GM21529 (cell line): ENCODE measurements around the gene CDH4.
"Not testable (repeated sequence)": the region's sequence is repeated elsewhere in the genome, so short reads cannot be mapped to it uniquely, and the experiment has no call there.

Experiments
- ATAC-seq: cut with Tn5 transposase; IDR thresholded peaks from one replicate; pipeline ENCODE4 v1.9.1; 2021; ENCODE audit not compliant: unreplicated experiment

Gene CDH4

DNA sequence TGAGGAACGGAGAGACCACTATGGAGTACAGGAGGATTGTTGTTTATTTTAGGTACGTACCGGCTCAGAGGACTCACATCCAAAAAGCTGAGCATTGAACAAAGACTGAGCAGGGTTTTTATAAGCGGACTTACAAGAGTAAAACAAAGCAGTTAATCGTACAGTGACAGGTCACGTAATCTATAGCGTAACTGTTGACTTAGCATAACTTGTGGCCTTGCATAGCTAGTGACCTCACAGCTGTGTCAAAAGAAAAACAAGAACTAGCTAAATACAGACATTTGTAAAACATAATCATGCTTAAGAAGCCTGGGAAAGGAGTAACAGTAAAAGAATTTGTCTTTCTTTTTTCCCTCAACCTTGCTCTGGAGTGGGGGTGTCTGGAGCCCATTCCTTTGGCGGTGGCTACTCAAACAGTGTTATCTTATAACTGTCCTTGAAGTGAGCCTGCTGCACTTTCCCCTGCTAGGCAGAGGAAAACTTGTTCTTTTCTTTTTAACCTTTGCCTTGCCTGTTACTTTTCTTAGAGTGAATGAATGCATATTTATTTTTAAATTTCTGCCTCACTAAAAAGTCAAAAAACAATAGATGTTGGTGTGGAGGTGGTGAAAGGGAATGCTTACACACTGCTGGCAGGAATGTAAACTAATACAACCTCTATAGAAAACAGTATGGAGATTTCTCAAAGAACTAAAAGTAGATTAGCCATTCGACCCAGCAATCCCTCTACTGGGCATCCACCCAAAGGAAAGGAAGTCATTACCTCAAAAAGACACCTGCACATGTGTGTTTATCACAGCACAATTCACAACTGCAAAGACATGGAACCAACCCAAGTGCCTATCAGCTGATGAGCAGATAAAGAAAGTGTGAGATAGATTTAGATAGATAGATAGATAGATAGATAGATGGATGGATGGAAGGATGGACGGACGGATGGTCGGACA, 704.6 kb downstream of the CDH4 start:
- no peak for ATAC-seq

DNA sequence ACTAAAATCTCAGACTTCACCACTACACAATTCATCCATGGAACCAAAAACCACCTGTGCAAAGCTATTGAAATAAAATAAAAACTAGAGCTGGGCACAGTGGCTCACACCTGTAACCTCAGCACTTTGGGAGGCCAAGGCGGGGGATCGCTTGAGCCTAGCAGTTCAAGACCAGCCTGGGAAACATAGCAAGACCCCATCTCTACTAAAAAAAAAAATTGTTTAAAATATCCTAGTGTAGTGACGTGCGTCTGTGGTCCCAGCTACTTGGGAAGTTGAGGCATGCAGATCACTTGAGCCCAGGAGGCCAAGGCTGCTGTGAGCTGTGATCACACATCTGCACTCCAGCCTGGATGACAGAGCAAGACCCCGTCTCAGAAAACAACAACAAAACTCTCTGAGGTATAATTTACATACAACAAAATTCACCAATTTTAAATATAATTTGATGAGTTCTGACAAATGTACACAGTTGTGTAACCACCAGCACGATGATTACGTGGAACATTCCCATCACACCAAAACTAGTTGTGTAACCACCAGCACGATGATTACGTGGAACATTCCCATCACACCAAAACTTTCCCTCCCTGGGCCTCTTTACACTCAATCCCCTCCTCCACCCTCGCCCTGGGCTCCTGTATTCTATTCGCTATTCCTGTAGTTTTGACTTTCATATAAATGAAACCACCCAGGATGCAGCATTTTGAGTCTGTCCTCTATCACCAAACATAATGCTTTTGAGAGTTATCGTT, 706.1 kb downstream of the CDH4 start:
- no peak for ATAC-seq

DNA sequence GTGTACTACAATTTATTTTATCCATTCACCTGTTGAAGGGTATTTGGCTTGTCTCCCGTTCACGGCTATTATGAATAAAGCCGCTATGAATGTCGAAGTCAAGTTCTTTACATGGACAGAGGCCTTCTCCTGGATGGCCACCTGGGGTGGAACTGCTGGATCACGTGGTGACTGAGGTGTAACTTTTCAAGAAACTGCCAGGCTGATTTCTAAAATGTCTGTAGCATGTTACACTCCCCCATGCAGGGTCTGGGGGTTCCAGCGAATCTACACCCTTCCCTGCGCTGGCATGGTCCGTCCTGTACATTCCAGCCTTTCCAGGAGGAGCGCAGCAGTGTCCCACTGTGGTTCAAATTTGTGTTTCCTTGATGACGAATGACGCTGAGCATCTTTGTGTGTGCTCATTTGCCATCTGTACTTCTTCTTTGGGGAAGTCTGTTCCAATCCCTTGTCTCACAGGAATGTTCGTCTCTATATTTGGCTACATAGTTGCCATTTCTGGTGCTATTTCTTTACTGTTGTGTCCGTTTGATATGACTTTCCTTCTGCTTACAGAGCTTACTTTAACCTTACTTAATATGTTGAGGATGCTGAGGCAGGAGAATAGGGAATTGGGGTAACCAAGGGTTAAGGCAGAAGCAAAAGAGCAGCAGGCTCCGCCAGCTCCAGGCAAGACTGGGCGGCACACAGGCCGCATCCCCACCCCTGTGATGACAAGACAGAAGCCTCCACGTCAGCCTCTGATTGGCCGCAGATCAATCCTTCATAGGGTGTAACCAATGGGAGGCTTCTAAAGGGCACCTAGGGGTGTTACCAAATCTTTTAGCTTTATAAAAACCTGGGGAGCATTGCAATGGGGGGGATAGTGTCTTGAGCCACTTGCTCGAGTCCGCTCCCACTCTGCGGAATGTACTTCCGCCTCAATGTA, 707.0 kb downstream of the CDH4 start:
- no peak for ATAC-seq

DNA sequence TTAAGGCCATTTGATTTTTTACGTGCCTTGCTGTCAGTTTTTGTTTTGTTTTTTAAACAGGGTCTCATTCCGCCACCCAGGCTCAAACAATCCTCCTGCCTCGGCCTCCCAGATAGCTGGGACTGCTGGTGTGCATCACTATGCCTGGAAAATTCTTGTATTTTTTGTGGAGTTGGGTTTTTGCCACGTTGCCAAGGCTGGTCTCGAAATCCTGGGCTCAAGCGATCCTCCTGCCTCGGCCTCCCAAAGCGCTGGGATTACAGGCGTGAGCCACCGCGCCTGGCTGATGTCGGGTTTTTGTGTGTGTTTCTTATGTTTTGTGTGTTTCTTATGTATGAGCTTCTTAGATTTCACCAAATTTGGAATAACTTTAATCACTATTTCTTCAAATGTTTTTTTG, 708.8 kb downstream of the CDH4 start:
- ATAC-seq = no peak

DNA sequence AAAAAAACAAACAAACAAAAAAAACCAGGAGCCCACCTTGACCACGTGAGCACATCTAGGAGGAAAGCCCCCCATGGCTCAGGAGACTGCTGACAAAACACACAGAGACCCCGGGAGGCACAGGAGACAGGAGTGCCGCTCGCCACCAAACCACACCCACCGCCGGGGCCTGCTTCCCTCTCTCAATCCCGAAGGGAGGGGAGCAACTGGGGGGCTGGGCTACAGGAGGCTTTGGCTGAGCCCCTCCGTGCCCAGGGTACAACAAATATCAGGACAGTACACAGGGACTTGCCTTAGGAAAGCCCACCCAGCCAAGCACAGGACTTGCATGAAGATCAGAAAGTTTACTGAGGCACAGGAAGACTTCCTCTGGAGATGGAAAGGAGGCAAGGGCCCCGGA, 711.1 kb downstream of the CDH4 start:
- no peak for ATAC-seq

DNA sequence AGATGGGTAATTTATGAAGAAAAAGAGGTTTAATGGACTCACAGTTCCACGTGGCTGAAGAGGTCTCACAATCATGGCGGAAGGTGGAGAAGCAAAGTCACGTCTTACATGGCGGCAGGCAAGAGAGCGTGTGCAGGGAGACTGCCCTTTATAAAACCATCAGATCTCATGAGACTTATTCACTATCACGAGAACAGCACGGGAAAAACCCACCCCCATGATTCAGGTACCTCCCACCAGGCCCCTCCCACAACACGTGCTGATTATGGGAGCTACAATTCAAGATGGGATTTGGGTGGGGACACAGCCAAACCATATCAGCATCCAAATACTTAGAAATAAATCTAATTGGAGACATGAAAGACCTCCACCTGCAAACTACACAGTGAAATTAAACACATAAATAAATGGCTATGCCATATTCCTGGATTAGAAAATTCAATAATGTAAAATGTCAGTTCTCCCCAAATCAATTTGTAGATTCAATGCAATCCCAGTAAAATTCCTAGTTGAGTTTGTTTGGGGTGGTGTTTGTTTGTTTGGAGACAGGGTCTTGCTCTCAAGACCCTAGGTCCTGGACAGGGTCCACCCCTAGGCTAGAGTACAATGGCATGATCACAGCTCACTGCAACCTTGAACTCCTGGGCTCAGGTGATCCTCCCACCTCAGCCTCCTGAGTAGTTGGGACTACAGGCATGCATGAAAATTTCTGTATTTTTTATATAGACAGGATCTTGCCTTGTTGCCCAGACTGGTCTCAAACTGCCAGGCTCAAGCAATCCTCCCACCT, 712.0 kb downstream of the CDH4 start:
- no peak for ATAC-seq

DNA sequence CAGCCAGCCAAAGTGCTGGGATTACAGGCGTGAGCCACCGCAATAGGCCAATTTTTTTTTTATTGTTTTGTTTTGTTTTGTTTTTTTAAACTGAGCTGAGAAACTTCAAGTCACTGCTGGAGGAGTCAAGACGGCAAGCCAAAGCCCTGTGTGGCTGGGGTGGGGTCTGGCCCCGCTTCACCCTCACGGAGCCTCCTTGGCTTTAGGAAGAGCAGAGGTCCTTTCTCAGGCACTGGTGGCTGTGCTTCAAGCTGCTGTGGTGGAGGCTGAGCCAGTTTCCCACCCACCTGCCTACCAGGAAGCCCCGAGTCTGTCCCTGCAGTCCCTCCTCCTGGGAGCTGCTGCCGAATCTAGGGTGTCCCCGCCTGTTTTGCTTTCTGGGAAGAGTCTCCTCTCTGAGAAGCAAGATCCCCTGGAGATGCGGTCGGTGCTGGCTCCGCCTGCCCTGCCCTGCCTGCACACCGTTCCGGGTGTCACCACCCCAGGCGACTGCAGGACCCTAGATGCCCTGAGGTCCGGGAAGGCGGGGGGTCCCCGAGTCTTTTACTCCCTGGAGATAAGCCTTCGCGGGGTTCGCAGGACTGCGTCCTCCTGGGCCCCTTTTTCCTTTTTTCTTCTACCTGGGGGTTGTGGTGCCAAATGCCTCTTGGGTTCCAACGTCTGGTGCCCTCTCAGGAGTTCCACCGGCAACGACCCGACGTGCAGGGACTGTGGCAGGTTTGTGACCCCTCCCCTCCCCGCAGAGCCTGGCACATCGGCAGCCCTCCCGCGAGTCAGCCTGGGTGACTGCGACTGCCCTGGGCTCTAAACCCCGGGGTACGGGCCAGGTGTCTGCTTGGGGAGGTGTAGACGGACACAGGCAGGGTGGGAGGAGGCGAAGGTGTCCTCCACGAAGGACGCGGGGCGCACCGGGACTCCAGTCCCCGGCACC, 712.9 kb downstream of the CDH4 start:
- no peak for ATAC-seq

DNA sequence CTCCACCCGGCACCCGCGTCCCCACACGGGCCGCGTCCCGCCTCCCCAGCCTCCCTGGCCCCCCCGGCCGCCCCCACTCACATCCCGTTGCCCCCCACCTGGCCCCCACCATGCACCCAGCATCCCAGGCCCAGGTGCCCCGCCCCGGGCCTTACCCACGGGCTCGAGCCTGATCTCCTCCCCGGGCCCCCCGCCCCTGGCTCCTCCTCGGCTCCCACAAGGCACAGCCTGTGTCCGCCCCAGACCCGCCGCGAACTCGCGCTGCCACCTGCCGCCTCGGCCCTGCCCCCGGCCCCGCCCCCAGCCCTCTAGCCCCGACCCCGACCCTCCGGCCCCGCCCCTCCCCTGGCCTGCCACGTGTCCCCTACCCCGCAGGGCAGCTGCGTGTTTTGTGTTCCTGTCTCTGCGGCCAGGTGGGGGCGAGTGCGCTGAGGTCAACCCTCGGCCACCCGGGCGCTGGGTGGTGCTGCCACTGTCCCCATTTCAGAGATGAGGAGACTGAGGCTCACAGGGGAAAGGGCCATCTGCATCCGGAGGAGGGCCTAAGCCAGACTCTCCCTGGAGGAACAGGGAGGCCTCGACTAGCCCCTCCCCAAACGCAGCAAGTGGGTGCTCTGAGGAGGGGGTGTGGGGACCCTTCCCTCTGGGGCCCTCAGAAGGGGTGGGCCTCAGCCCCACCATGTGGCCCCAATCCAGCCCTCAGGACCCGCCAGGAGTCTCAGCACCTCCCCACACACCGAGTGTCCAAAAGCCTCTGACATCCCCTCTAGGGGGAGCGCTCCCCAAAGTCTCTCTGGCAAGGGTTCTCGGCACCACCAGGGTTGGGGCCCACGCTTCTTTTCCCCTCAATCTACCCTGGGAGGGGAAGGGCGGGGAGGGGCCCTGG, 713.8 kb downstream of the CDH4 start:
- ATAC-seq = no peak

DNA sequence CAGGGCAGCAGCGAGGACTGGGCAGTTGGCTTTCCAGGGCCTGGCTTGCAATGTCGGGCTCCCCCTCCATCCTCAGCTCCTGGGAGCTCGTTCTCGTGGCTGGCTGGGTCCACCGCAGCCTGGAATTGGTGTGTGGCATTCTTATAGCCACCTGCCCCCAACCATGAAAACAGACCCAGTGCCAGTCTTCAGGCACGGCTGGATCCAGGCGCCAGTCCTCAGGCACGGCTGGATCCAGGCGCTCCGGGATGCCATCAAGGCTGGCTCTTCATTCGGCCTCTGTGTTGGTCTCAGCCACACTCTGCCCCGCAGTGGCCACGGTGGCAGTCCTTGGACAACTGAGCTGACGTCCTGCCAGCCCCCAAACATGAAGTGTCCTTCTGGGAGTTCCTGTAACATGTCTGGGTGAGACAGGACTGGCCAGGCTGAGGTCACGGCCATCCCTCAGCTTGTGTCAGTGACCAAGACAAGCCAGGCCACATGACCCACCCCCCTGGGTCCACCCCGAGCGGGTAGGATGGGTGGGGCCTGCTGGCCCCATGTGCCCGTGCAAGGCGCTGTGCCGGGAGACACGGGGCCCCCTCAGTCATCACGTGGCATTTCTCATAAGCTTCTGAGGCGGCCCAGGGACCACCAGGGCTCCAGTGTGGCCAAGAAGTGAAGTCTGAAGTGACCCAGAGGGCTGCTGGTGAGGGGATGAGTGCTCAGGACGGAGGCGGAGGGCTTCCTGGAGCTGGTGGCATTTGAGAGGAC, 714.6 kb downstream of the CDH4 start:
- no peak for ATAC-seq

DNA sequence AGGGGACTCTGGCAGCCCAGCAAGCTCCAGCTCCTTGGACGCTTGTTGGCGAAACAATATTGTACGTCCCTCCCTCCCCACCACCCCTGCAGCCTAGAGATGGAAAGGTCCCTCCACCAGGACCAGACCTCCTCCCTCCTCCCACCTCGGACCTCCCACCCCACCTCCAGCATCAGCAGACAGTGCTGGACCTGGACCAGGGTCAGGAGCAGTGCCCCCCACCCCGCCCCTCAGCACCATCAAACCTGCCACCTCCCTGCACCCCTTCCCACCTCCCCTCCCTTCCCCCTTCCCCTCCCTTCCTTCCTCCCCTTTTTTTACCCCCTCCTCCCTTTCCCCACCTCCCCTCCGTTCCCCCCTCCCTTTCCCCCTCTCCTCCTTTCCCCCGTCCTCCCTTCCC, 715.2 kb downstream of the CDH4 start:
- ATAC-seq = no peak

DNA sequence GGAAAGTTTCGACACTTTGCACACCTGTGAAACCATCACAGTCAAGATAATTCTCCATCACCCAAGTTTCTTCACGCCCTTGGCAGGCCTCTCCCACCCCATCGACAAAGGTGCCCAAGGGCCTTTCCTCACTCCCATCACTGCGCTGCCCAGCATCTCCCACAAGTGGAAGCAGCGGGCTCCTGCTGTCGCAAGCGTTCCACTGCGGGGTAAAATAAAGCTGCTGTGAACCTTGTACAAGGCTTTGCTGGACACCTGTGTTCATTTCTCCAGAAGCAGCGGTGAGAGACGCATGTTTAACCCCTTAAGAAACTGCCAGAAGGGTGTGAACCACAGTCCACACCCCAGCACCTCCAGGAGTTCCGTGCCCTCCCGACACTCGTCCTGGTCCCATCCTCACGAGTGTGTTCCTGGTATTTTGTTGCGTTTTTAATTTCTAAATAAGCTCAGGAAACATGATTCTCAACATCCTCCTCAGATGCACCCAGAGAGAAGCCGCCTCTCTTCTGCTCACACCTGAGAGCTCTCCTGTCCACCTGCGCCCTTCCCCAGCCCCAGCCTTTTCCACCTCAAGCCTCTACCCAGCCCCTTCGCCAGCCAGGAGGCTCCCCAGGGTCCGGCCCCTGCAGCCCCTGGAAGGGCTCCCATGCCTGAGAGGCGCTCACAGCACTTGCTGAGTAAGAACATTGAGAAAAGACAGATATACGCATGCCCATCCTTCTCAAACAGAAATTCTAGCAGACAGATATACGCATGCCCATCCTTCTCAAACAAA, 716.2 kb downstream of the CDH4 start:
- ATAC-seq = no peak

DNA sequence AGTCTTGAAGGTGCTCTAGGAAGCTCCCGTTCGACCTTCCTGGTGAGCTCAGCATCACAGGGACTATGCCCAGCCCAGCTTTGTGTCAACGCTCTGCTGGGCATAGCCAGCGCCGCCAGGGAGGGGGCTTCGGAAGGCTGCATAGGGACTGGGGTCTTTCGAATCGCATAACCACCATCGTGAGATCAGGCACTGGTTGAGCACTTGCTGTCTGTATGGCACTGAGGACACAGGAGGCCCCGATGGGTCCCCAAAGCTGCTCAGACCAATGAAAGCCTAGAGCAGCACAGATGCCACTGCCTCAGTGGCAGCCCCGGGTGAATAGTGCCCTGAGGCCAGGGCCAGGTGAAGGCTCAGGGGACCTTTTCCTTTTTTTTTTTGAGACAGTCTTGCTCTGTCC, 716.9 kb downstream of the CDH4 start:
- ATAC-seq = no peak

DNA sequence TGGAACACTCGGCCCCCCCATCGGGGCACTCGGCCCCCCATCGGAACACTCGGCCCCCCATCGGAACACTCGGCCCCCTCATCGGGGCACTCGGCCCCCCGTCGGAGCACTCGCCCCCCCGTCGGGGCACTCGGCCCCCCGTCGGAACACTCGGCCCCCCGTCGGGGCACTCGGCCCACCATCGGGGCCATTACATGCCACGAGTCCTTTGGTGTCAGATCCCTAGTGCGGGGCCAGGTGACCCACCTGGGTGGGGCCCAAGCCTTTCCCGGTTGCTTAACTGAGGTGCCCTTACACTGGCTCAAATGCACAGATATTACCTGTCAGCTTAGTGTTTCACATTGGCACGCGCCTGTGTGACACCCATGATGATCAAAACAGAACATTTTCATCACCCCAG, 717.7 kb downstream of the CDH4 start:
- ATAC-seq = no peak

DNA sequence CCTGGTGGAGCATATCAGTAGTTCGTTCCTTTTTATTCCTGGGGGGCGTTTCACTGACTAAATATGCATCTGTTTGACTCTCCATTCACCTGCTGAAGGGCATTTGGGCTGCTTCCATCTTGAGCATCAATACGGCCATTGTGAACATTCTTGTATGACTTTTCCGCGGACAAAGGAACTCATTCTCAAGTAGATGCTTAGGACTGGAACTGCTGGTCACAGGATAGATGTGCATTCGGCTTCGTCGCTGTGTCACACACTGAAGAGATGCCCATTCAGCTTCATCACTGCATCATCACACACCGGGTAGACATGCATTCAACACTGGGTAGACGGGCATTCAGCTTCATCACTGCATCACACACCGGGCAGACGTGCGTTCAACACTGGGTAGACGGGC, 718.3 kb downstream of the CDH4 start:
- ATAC-seq = no peak

DNA sequence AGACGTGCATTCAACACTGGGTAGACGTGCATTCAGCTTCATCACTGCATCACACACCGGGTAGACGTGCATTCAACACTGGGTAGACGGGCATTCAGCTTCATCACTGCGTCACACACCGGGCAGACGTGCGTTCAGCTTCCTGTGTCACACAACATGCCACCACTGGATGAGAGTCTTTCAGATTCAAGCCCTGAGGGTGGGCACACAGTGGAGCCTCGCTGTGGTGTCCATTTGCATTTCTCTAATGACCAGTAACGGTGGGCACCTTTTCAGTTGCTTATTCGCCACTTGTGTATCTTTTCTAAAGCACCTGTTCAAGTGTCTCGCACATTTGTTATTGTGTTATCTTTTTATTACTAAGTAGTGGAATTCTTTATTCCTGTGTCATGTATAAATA, 719.5 kb downstream of the CDH4 start:
- ATAC-seq = not testable (repeated sequence)

DNA sequence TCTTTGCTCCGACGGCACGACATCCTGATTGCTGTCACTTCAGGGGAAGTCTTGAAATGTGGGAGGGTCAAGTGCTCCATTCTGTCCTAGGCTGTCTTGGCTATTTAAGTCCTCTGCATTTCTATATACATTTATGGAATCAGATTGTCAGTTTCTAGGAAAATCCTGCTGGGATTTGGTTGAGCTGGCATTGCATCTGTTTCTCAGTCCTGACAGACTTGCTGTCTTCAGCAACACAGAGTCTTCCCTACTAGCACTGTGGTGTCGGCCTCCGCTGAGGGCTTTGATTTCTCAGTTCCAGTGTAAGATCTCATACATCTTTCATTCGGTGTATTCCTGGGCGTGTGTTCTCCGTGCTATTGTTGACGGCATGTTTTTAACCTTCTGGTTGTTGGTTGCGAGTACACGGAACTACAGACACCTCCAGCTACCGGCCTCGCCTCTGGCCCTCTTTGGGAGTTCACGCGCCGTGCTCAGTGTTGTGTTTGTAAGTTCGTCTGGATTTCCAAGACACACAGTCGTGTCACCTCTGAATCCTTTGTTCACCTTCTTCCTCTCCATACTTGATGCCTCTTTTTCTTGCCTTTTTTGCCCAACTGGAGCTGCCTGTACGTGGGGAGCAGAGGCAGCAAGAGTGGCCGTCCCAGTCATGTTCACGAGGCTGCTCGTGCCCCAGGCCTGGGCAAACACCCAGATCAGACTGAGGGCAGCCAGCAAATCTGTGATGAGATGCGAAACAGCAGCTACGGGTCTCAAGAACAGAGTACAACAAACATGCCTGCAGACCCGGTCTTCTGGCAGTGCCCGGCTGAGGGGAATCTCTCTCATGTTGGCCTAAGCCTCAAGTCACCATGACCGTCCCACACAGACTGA, 720.8 kb downstream of the CDH4 start:
- ATAC-seq = no peak
